Smooth muscle cell (in vitro differentiated cells): ENCODE results near the gene IQGAP2. TPM values are rescaled to one million over a fixed set of nuclear protein-coding genes. Genes with fewer than 3 reads are reported as not detected.

Experiments used
- DNase-seq: peaks from one replicate; lab custom pipeline; 2025; ENCODE audit not compliant: unreplicated experiment; lab: John Stamatoyannopoulos, UW
- H2AFZ ChIP-seq: fragments of 200-600 bp; sonication (generic); 2 replicates; pipeline ENCODE4 v1.6.0; 2016; ENCODE audit warnings: antibody characterized with exemption, low read depth, mild to moderate bottlenecking
- H3F3A ChIP-seq: fragments of 200-600 bp; sonication (generic); 2 replicates; pipeline ENCODE4 v1.6.0; 2017; ENCODE audit warnings: antibody characterized with exemption, low read depth
- H3K27ac ChIP-seq: fragments of 200-600 bp; sonication (generic); 2 replicates; pipeline ENCODE4 v1.5.1; 2016; ENCODE audit warnings: low read depth, mild to moderate bottlenecking
- H3K27me3 ChIP-seq: fragments of 200-600 bp; sonication (generic); 2 replicates; pipeline ENCODE4 v1.6.1; 2016; ENCODE audit warnings: low read depth, mild to moderate bottlenecking
- H3K36me3 ChIP-seq: fragments of 200-600 bp; sonication (generic); 2 replicates; pipeline ENCODE4 v1.5.1; 2016; ENCODE audit warnings: low read depth
- H3K4me1 ChIP-seq: fragments of 200-600 bp; sonication (generic); 2 replicates; pipeline ENCODE4 v1.5.1; 2016; ENCODE audit warnings: low read depth
- H3K4me2 ChIP-seq: fragments of 200-600 bp; sonication (generic); 2 replicates; pipeline ENCODE4 v1.6.0; 2016; ENCODE audit warnings: mild to moderate bottlenecking
- H3K4me3 ChIP-seq: fragments of 200-600 bp; sonication (generic); 2 replicates; pipeline ENCODE4 v1.5.1; 2016; ENCODE audit warnings: mild to moderate bottlenecking
- H3K79me2 ChIP-seq: fragments of 200-600 bp; sonication (generic); 2 replicates; pipeline ENCODE4 v1.6.0; 2016; ENCODE audit warnings: low read depth, mild to moderate bottlenecking
- H3K9ac ChIP-seq: fragments of 200-600 bp; sonication (generic); 2 replicates; pipeline ENCODE4 v1.6.0; 2016; ENCODE audit warnings: low read depth
- H3K9me3 ChIP-seq: fragments of 200-600 bp; sonication (generic); replicated peaks from 2 replicates; pipeline ENCODE4 v1.5.1; 2016; ENCODE audit warnings: low read depth
- H4K20me1 ChIP-seq: fragments of 200-600 bp; sonication (generic); 2 replicates; pipeline ENCODE4 v1.6.0; 2016; ENCODE audit warnings: low read depth
- CTCF ChIP-seq: fragments of 200-600 bp; sonication (generic); IDR thresholded peaks from 2 replicates; pipeline ENCODE4 v1.5.1; 2017; ENCODE audit warnings: borderline replicate concordance, mild to moderate bottlenecking, antibody characterized with exemption; ENCODE audit not compliant: insufficient read depth, poor library complexity, severe bottlenecking
- WGBS: methylation state at CpG from one replicate; pipeline ENCODE4 v1.1.7; 2016; ENCODE audit warnings: low lambda C conversion rate; 5-methylcytosine and 5-hydroxymethylcytosine counted together
- polyA plus RNA-seq: library from polyadenylated mRNA; unstranded; fragments of >200 nt; fragmentation: Nextera tagmentation; extraction: Ambion mirVana; gene quantifications from 2 replicates; pipeline ENCODE4 v1.2.1, GENCODE V29; 2016
- total RNA-seq: library from RNA; depleted of rRNA; stranded (reverse); fragments of >200 nt; gene quantifications from 2 replicates; pipeline ENCODE4 v1.2.3, GENCODE V29; 2014

IQGAP2 gene
- total and polyA plus RNA-seq, 2 experiments from 2014 or later = 7.3 to 16.6 TPM

DNA sequence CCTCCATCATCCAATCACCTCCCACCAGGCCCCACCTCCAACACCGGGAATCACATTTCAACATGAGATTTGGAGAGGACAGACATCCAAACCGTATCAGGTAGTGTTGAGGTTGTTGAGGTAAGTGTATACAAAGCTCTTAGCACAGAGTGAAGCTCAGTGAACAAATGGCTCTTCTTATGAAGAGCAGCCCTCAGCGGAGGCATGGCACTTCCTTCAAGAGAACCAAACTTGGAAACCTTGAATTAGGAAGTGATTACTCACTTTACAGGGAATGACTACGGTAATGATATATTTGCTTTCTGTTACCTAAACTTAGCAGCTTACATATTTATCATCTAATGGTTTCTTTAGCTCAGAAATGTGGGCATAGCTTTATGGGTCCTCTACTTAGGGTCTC, 92.8 kb downstream of the IQGAP2 start:
- H3K9me3 ChIP-seq = no peaks in the 10 kb centered on the region
- H4K20me1 ChIP-seq = no peaks in the 10 kb centered on the region
- peaks cover 3% of the 10 kb centered on the region for H3K4me1 ChIP-seq
- no peak overlapping the region for H2AFZ ChIP-seq
- H3K9ac ChIP-seq = no peak overlapping the region
- H3K27ac ChIP-seq = no peak overlapping the region
- no peak overlapping the region for H3K4me3 ChIP-seq
- no peaks in the 10 kb centered on the region for H3K79me2 ChIP-seq
- H3K36me3 ChIP-seq = no peaks in the 10 kb centered on the region
- no peaks in the 10 kb centered on the region for H3K27me3 ChIP-seq
- no peak for TF ChIP-seq CTCF
- DNase-seq = no peak
- no peak overlapping the region for H3K4me2 ChIP-seq
- 88% methylated on average over 4 of the region's 4 CpGs for WGBS
- H3F3A ChIP-seq = no peaks in the 10 kb centered on the region

GRCh38 chr5:76497065-76497460, 94.0 kb downstream of the IQGAP2 start:
- Histone ChIP-seq H3F3A (no peaks in the 10 kb centered on the region), H3K27ac (no peak overlapping the region), H3K9ac (no peak overlapping the region), H4K20me1 (no peaks in the 10 kb centered on the region), H2AFZ (no peak overlapping the region), H3K4me2 (no peak overlapping the region), H3K27me3 (no peaks in the 10 kb centered on the region), H3K9me3 (no peaks in the 10 kb centered on the region), H3K36me3 (no peaks in the 10 kb centered on the region), H3K79me2 (no peaks in the 10 kb centered on the region), H3K4me1 (peaks cover 6% of the 10 kb centered on the region), H3K4me3 (no peak overlapping the region)
- DNase-seq = no peak
- WGBS = 86% methylated on average over 4 of the region's 4 CpGs
- no peak for TF ChIP-seq CTCF

DNA sequence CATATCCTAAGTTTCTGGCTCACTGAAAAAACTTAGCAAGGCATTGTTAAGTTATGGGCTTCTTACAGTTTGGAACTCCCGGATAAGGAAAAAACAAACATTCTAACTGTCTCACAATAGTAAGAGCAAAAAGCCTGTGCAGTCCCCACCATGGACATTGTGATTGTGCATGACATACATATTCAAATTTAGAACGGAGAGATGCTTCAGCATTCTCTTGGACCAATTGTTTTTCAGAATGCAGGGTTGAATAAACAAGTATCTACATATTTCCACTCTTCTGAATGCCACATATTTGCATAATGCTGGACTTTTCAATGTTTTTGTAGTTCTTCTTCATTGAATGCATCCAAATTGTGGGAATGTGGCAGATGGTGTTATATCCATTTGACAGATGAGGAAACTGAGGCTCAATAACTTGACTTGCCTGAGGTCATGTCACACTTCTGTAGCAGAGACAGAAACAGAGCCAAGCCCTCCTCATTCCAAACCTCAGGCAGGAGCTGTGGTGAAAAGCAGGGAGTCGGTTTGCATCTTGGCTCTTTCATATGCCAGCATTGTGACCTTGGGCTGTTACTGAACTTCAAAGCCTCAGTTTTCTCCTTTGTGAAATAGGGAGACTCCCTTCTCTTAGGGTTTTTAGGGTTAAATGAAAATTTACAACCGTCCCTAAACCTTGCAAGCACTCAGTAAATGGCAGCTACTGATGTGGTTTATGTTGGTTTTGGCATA, 95.1 kb downstream of the IQGAP2 start:
- H2AFZ ChIP-seq = no peak overlapping the region
- no peak for DNase-seq
- H3K27me3 ChIP-seq = no peaks in the 10 kb centered on the region
- peaks cover 7% of the 10 kb centered on the region for H3K4me1 ChIP-seq
- H4K20me1 ChIP-seq = no peaks in the 10 kb centered on the region
- no peak overlapping the region for H3K4me3 ChIP-seq
- TF ChIP-seq CTCF = no peak
- WGBS = 59% methylated on average over 4 of the region's 4 CpGs
- H3K27ac ChIP-seq = no peak overlapping the region
- no peaks in the 10 kb centered on the region for H3K79me2 ChIP-seq
- no peaks in the 10 kb centered on the region for H3K36me3 ChIP-seq
- H3K9me3 ChIP-seq = no peaks in the 10 kb centered on the region
- H3K9ac ChIP-seq = no peak overlapping the region
- no peaks in the 10 kb centered on the region for H3F3A ChIP-seq
- no peak overlapping the region for H3K4me2 ChIP-seq
